IMR-90 (cell line): ENCODE measurements around the gene VAT1L. TPM values are rescaled to one million over a fixed set of nuclear protein-coding genes. Genes with fewer than 3 reads are reported as not detected.

Experiments
- ATAC-seq: fragments of 200-7000 bp; cut with Tn5 transposase; 2 replicates; pipeline ENCODE4 v1.9.1; 2020; ENCODE audit warnings: low read depth, mild to moderate bottlenecking, moderate library complexity
- BruUV-seq: library from RNA; stranded (reverse); fragments of 400-500 nt; replicated peaks from 2 replicates; lab custom pipeline; 2021; lab: Mats Ljungman, UMichigan
- CTCF ChIA-PET: fragments of 300-600 bp; formaldehyde crosslinking; extraction: SDS; loops from one replicate; lab custom pipeline; 2021; ENCODE audit warnings: antibody characterized with exemption; lab: Yijun Ruan, JAX
- POLR2A ChIA-PET: fragments of 300-600 bp; sonication (Branson Sonifier 250); formaldehyde crosslinking; loops from one replicate; lab custom pipeline; 2022; ENCODE audit warnings: antibody characterized with exemption; ENCODE audit not compliant: unreplicated experiment; lab: Charles Lee
- DNase-seq: peaks from one replicate; pipeline ENCODE4 v3.0.0; 2013
- H2AFZ ChIP-seq: replicated peaks from 2 replicates; pipeline ENCODE3; 2013; ENCODE audit warnings: low read length, mild to moderate bottlenecking; ENCODE audit not compliant: poor library complexity
- H2AK5ac ChIP-seq: 2 replicates; pipeline ENCODE4 v1.6.1; 2013; ENCODE audit warnings: low read depth, low read length, inconsistent platforms
- H2AK9ac ChIP-seq: replicated peaks from 2 replicates; pipeline ENCODE3; 2013; ENCODE audit warnings: mild to moderate bottlenecking, low read depth, low read length, moderate library complexity; ENCODE audit not compliant: poor library complexity
- H2BK120ac ChIP-seq: 2 replicates; pipeline ENCODE4 v1.6.1; 2013; ENCODE audit warnings: low read depth, low read length, inconsistent platforms
- H2BK15ac ChIP-seq: 3 replicates; pipeline ENCODE4 v1.6.1; 2013; ENCODE audit warnings: low read depth, low read length, inconsistent platforms
- H2BK20ac ChIP-seq: 2 replicates; pipeline ENCODE4 v1.6.1; 2013; ENCODE audit warnings: low read depth, mild to moderate bottlenecking, inconsistent platforms, low read length, moderate library complexity
- H2BK5ac ChIP-seq: 2 replicates; pipeline ENCODE4 v1.6.1; 2013; ENCODE audit warnings: mild to moderate bottlenecking, low read depth, low read length, inconsistent platforms; ENCODE audit not compliant: poor library complexity, severe bottlenecking
- H3K14ac ChIP-seq: replicated peaks from 2 replicates; pipeline ENCODE4 v1.6.1; 2013; ENCODE audit warnings: low read depth, low read length, inconsistent platforms
- H3K18ac ChIP-seq: 2 replicates; pipeline ENCODE4 v1.6.1; 2013; ENCODE audit warnings: low read depth, low read length, control low read depth
- H3K23ac ChIP-seq: 2 replicates; pipeline ENCODE4 v1.6.1; 2013; ENCODE audit warnings: low read depth, low read length, inconsistent platforms
- H3K27ac ChIP-seq: 2 replicates; pipeline ENCODE4 v1.5.1; 2013; ENCODE audit warnings: mild to moderate bottlenecking, control low read depth, low read length; ENCODE audit not compliant: insufficient read depth
- H3K27me3 ChIP-seq: 2 replicates; pipeline ENCODE4 v1.6.1; 2013; ENCODE audit warnings: low read length; ENCODE audit not compliant: control insufficient read depth, insufficient read depth
- H3K36me3 ChIP-seq: 2 replicates; pipeline ENCODE4 v1.6.1; 2013; ENCODE audit warnings: low read length, mixed read lengths; ENCODE audit not compliant: control insufficient read depth, insufficient read depth
- H3K4ac ChIP-seq: 2 replicates; pipeline ENCODE4 v1.6.1; 2013; ENCODE audit warnings: low read depth, low read length, inconsistent platforms
- H3K4me1 ChIP-seq: 2 replicates; pipeline ENCODE4 v1.6.1; 2013; ENCODE audit warnings: low read length, mixed read lengths; ENCODE audit not compliant: control insufficient read depth, insufficient read depth
- H3K4me2 ChIP-seq: 2 replicates; pipeline ENCODE4 v1.6.1; 2013; ENCODE audit warnings: low read depth, mild to moderate bottlenecking, control low read depth, low read length, moderate library complexity
- H3K4me3 ChIP-seq: 2 replicates; pipeline ENCODE4 v1.5.1; 2013; ENCODE audit warnings: low read depth, mild to moderate bottlenecking, control low read depth, low read length, moderate library complexity; ENCODE audit not compliant: insufficient read depth
- H3K56ac ChIP-seq: 2 replicates; pipeline ENCODE4 v1.6.1; 2013; ENCODE audit warnings: low read length, inconsistent platforms; ENCODE audit not compliant: insufficient read depth; ENCODE audit errors: extremely low read depth
- H3K79me1 ChIP-seq, 2 experiments: 2 replicates each; pipeline ENCODE4 v1.6.1; 2013; ENCODE audit warnings: low read length in 2 of 2, inconsistent platforms in 1 of 2, low read depth in 1 of 2
- H3K9ac ChIP-seq: 2 replicates; pipeline ENCODE4 v1.6.1; 2013; ENCODE audit warnings: low read depth, low read length, control low read depth
- H3K9me1 ChIP-seq: 2 replicates; pipeline ENCODE4 v1.6.1; 2013; ENCODE audit warnings: low read length, inconsistent platforms; ENCODE audit not compliant: insufficient read depth
- H3K9me3 ChIP-seq: 2 replicates; pipeline ENCODE4 v1.6.1; 2013; ENCODE audit warnings: low read length; ENCODE audit not compliant: control insufficient read depth, insufficient read depth
- H4K20me1 ChIP-seq: 2 replicates; pipeline ENCODE4 v1.6.1; 2013; ENCODE audit warnings: low read length, inconsistent platforms; ENCODE audit not compliant: insufficient read depth
- H4K5ac ChIP-seq: 2 replicates; pipeline ENCODE4 v1.6.1; 2013; ENCODE audit warnings: mild to moderate bottlenecking, low read depth, low read length, control low read depth
- H4K8ac ChIP-seq, 2 experiments: 2 replicates each; pipeline ENCODE4 v1.6.1; 2013; ENCODE audit warnings: low read depth in 2 of 2, low read length in 2 of 2, control low read depth in 1 of 2, inconsistent platforms in 1 of 2
- H4K91ac ChIP-seq: 2 replicates; pipeline ENCODE4 v1.6.1; 2013; ENCODE audit warnings: low read depth, low read length, inconsistent platforms; ENCODE audit not compliant: insufficient read depth
- BHLHE40 ChIP-seq: fragments of 150-350 bp; IDR thresholded peaks from 2 replicates; pipeline ENCODE4 v1.6.1; 2016; ENCODE audit warnings: mild to moderate bottlenecking, low read depth, low read length
- CEBPB ChIP-seq: IDR thresholded peaks from 2 replicates; pipeline ENCODE4 v1.6.1; 2012; ENCODE audit warnings: low read depth, low read length, improper control_type of control experiment
- CHD1 ChIP-seq: IDR thresholded peaks from 2 replicates; pipeline ENCODE4 v1.6.1; 2012; ENCODE audit warnings: low read depth, low read length, improper control_type of control experiment
- ELK1 ChIP-seq: fragments of 150-350 bp; IDR thresholded peaks from 2 replicates; pipeline ENCODE4 v1.6.1; 2016; ENCODE audit warnings: low read depth, mild to moderate bottlenecking, low read length, moderate library complexity, borderline replicate concordance
- FOS ChIP-seq: fragments of 150-350 bp; IDR thresholded peaks from 2 replicates; pipeline ENCODE4 v1.6.1; 2016; ENCODE audit warnings: low read depth, low read length
- MAFK ChIP-seq: IDR thresholded peaks from 2 replicates; pipeline ENCODE4 v1.6.1; 2012; ENCODE audit warnings: low read depth, low read length, improper control_type of control experiment
- MAZ ChIP-seq: IDR thresholded peaks from 2 replicates; pipeline ENCODE4 v1.6.1; 2012; ENCODE audit warnings: low read depth, mild to moderate bottlenecking, low read length, improper control_type of control experiment, moderate library complexity, borderline replicate concordance
- MXI1 ChIP-seq: IDR thresholded peaks from 2 replicates; pipeline ENCODE4 v1.6.1; 2012; ENCODE audit warnings: low read depth, mild to moderate bottlenecking, low read length, moderate library complexity, borderline replicate concordance
- NFE2L2 ChIP-seq: fragments of 150-350 bp; IDR thresholded peaks from 2 replicates; pipeline ENCODE4 v1.6.1; 2016; ENCODE audit warnings: low read depth, mild to moderate bottlenecking, low read length
- POLR2A ChIP-seq: IDR thresholded peaks from 2 replicates; pipeline ENCODE4 v1.6.1; 2012; ENCODE audit warnings: mild to moderate bottlenecking, low read depth, low read length
- RAD21 ChIP-seq: IDR thresholded peaks from 2 replicates; pipeline ENCODE4 v1.6.1; 2012; ENCODE audit warnings: low read length, improper control_type of control experiment
- RCOR1 ChIP-seq: IDR thresholded peaks from 2 replicates; pipeline ENCODE4 v1.6.1; 2012; ENCODE audit warnings: mild to moderate bottlenecking, low read length, improper control_type of control experiment; ENCODE audit not compliant: insufficient replicate concordance
- RFX5 ChIP-seq: IDR thresholded peaks from 2 replicates; pipeline ENCODE4 v1.8.0; 2012; ENCODE audit warnings: low read depth, mild to moderate bottlenecking, low read length, moderate library complexity
- SMC3 ChIP-seq: fragments of 150-350 bp; IDR thresholded peaks from 2 replicates; pipeline ENCODE4 v1.6.1; 2016; ENCODE audit warnings: low read depth, mild to moderate bottlenecking, antibody characterized with exemption, low read length, moderate library complexity
- USF2 ChIP-seq: fragments of 150-350 bp; IDR thresholded peaks from 2 replicates; pipeline ENCODE4 v1.6.1; 2017; ENCODE audit warnings: mild to moderate bottlenecking, antibody characterized with exemption, low read length, low read depth
- whole genome bisulfite sequencing, 2 experiments: methylation state at CpG; one replicate each; pipeline versions ENCODE4 v1.1.5 to v1.1.7; 2013; ENCODE audit warnings: missing lambda C conversion rate in 2 of 2; ENCODE audit not compliant: insufficient read length in 1 of 2; ENCODE audit errors: extremely low coverage in 2 of 2; 5-methylcytosine and 5-hydroxymethylcytosine counted together
- dilution Hi-C: fragments of 300-500 bp; cut with HindIII; formaldehyde crosslinking; loops from one replicate; pipeline ENCODE4 v1.14.3; 2018; ENCODE audit warnings: low sequenced_read_pairs; ENCODE audit not compliant: unreplicated experiment
- in situ Hi-C: fragments of 300-500 bp; cut with MboI; formaldehyde crosslinking; loops from 3 replicates; pipeline ENCODE4 v1.14.3; 2019; ENCODE audit warnings: low sequenced_read_pairs, inconsistent platforms, mixed read lengths
- intact Hi-C: fragments of 100-400 bp; cut with micrococcal nuclease; formaldehyde crosslinking; loops from 2 replicates; pipeline ENCODE4 v1.10.0; 2022
- polyA plus RNA-seq, 3 experiments: library from polyadenylated mRNA; depleted of rRNA; stranded (reverse); fragments of >200 nt; gene quantifications; 2 replicates each; pipeline ENCODE4 v1.2.3, GENCODE V29; 2012; ENCODE audit warnings: low replicate concordance in 1 of 3
- total RNA-seq: library from RNA; depleted of rRNA; stranded (reverse); fragments of >200 nt; gene quantifications from 2 replicates; pipeline ENCODE4 v1.2.3, GENCODE V29; 2012
- TF ChIP-seq, protein P1 (sequence below): conservative IDR thresholded peaks from 2 replicates; pipeline ENCODE4 v1.5.1; 2012; ENCODE audit warnings: mild to moderate bottlenecking, low read depth, low read length, improper control_type of control experiment

Gene VAT1L
- total and polyA plus RNA-seq, 2 of the 4 experiments (the other 2 are of a cell fraction): 15.4 to 18.5 TPM

- Histone ChIP-seq H3K4me3 (no peak overlapping the region), H3K79me1 (peaks cover 0 to 3% of the 10 kb centered on the region in 2 experiments; a peak in 1 of 4 replicates), H4K5ac (no peak overlapping the region), H2BK120ac (no peak overlapping the region), H3K14ac (no peak overlapping the region), H3K4me1 (no peaks in the 10 kb centered on the region), H2AK5ac (no peak overlapping the region), H3K9me3 (peaks cover 3% of the 10 kb centered on the region; the same call in 1 of the 2 replicates), H2AFZ (no peak overlapping the region), H4K91ac (no peak overlapping the region), H3K36me3 (no peaks in the 10 kb centered on the region), H2BK20ac (no peak overlapping the region), H4K20me1 (no peaks in the 10 kb centered on the region), H3K18ac (no peak overlapping the region), H3K23ac (no peak overlapping the region), H3K56ac (no peak overlapping the region), H2AK9ac (no peak overlapping the region), H3K27ac (no peak overlapping the region), H2BK15ac (no peak overlapping the region), H3K4ac (no peak overlapping the region), H3K9me1 (no peaks in the 10 kb centered on the region), H3K4me2 (no peak overlapping the region), H3K9ac (no peak overlapping the region), H3K27me3 (no peaks in the 10 kb centered on the region), H4K8ac (no peak overlapping the region), H2BK5ac (no peak overlapping the region)
- DNase-seq (no peak), ATAC-seq (no peak)
- whole genome bisulfite sequencing, 2 experiments: no CpG with 5 or more reads among the region's 1 CpG
- no TSS peak for BruUV-seq
- TF ChIP-seq MXI1 (no peak), CHD1 (no peak), SMC3 (no peak), MAFK (no peak), MAZ (no peak), ELK1 (no peak), CEBPB (no peak), USF2 (no peak), RCOR1 (no peak), RAD21 (no peak), NFE2L2 (no peak), BHLHE40 (no peak), POLR2A (no peak), FOS (no peak), RFX5 (no peak)
- TF ChIP-seq, protein P1, sequence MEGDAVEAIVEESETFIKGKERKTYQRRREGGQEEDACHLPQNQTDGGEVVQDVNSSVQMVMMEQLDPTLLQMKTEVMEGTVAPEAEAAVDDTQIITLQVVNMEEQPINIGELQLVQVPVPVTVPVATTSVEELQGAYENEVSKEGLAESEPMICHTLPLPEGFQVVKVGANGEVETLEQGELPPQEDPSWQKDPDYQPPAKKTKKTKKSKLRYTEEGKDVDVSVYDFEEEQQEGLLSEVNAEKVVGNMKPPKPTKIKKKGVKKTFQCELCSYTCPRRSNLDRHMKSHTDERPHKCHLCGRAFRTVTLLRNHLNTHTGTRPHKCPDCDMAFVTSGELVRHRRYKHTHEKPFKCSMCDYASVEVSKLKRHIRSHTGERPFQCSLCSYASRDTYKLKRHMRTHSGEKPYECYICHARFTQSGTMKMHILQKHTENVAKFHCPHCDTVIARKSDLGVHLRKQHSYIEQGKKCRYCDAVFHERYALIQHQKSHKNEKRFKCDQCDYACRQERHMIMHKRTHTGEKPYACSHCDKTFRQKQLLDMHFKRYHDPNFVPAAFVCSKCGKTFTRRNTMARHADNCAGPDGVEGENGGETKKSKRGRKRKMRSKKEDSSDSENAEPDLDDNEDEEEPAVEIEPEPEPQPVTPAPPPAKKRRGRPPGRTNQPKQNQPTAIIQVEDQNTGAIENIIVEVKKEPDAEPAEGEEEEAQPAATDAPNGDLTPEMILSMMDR: no peak
- dilution Hi-C loops: no loop called here
- intact Hi-C loops: no loop called here
- in situ Hi-C loops: no loop called here
- ChIA-PET CTCF (no interaction called here), POLR2A (no interaction called here)
These were observed 18.7 kb downstream of the VAT1L start for GRCh38 chr16:77807021-77807420.
